WTC11 (cell line): Measurements from ENCODE around the gene CHML. TPM values are rescaled to one million over a fixed set of nuclear protein-coding genes. Genes with fewer than 3 reads are reported as not detected.

Experiments used
- ATAC-seq: fragments of 200-7000 bp; cut with Tn5 transposase; 2 replicates; pipeline ENCODE4 v1.10.0; 2021; ENCODE audit warnings: mild to moderate bottlenecking, moderate library complexity
- CTCF ChIA-PET: fragments of 300-600 bp; sonication (Branson Sonifier 250); formaldehyde crosslinking; loops from one replicate; lab custom pipeline; 2021; ENCODE audit warnings: antibody characterized with exemption; lab: Charles Lee
- POLR2A ChIA-PET: fragments of 350-600 bp; sonication (Branson Sonifier 250); formaldehyde crosslinking; loops from one replicate; lab custom pipeline; 2021; ENCODE audit warnings: antibody characterized with exemption; lab: Charles Lee
- DNase-seq: peaks from one replicate; pipeline ENCODE4 v3.0.0; 2021; ENCODE audit warnings: low spot score
- H3K27ac Mint-ChIP-seq: 2 replicates; pipeline ENCODE4 v1.8.0; 2021; ENCODE audit warnings: mixed read lengths
- H3K27me3 Mint-ChIP-seq: 2 replicates; pipeline ENCODE4 v1.8.0; 2021; ENCODE audit warnings: low read depth, mild to moderate bottlenecking, moderate library complexity, mixed read lengths
- H3K36me3 Mint-ChIP-seq: 2 replicates; pipeline ENCODE4 v1.8.0; 2021; ENCODE audit warnings: mixed read lengths
- H3K4me1 Mint-ChIP-seq: 2 replicates; pipeline ENCODE4 v1.8.0; 2022; ENCODE audit warnings: mixed read lengths
- H3K4me3 Mint-ChIP-seq: 2 replicates; pipeline ENCODE4 v1.8.0; 2021; ENCODE audit warnings: mild to moderate bottlenecking, moderate library complexity, mixed read lengths
- H3K9me3 Mint-ChIP-seq: 2 replicates; pipeline ENCODE4 v1.8.0; 2021; ENCODE audit warnings: mixed read lengths
- ATF1 ChIP-seq: sonication (generic); formaldehyde crosslinking; IDR thresholded peaks from 2 replicates; pipeline ENCODE4 v1.8.1; 2023; ENCODE audit warnings: mild to moderate bottlenecking, moderate library complexity, missing genetic modification reagents
- ELF4 ChIP-seq: sonication (generic); formaldehyde crosslinking; IDR thresholded peaks from 2 replicates; pipeline ENCODE4 v1.8.1; 2022; ENCODE audit warnings: low read depth, mild to moderate bottlenecking, moderate library complexity, missing genetic modification reagents
- EMX1 ChIP-seq: fragments of 250-450 bp; sonication (Bioruptor Pico); IDR thresholded peaks from 2 replicates; pipeline ENCODE4 v1.8.0; 2021; ENCODE audit warnings: mild to moderate bottlenecking
- FOXP1 ChIP-seq: sonication (generic); formaldehyde crosslinking; IDR thresholded peaks from 2 replicates; pipeline ENCODE4 v1.8.0; 2022; ENCODE audit warnings: missing genetic modification reagents, mild to moderate bottlenecking, moderate library complexity, borderline replicate concordance
- GTF2I ChIP-seq: fragments of 250-450 bp; sonication (Bioruptor Pico); conservative IDR thresholded peaks from 2 replicates; pipeline ENCODE4 v1.4.0; 2021; ENCODE audit warnings: mild to moderate bottlenecking
- HMGA2 ChIP-seq: fragments of 250-450 bp; sonication (Bioruptor Pico); IDR thresholded peaks from 2 replicates; pipeline ENCODE4 v1.4.0; 2021; ENCODE audit warnings: mild to moderate bottlenecking, moderate library complexity
- JAZF1 ChIP-seq: fragments of 250-450 bp; sonication (Bioruptor Pico); IDR thresholded peaks from 2 replicates; pipeline ENCODE4 v1.9.0; 2021; ENCODE audit warnings: moderate library complexity, mild to moderate bottlenecking, inconsistent platforms
- KAT7 ChIP-seq: sonication (generic); formaldehyde crosslinking; IDR thresholded peaks from 2 replicates; pipeline ENCODE4 v1.8.1; 2023; ENCODE audit warnings: missing genetic modification reagents, mild to moderate bottlenecking, borderline replicate concordance
- NFATC4 ChIP-seq: fragments of 250-450 bp; sonication (Bioruptor Pico); IDR thresholded peaks from 2 replicates; pipeline ENCODE4 v1.9.0; 2021; ENCODE audit warnings: mild to moderate bottlenecking
- PRRX2 ChIP-seq: fragments of 250-450 bp; sonication (Bioruptor Pico); IDR thresholded peaks from 2 replicates; pipeline ENCODE4 v1.8.0; 2021; ENCODE audit warnings: mild to moderate bottlenecking
- RORB ChIP-seq: fragments of 250-450 bp; sonication (Bioruptor Pico); IDR thresholded peaks from 2 replicates; pipeline ENCODE4 v1.9.0; 2021; ENCODE audit warnings: mild to moderate bottlenecking
- ZBTB21 ChIP-seq: sonication (generic); formaldehyde crosslinking; IDR thresholded peaks from 2 replicates; pipeline ENCODE4 v1.8.1; 2023; ENCODE audit warnings: mild to moderate bottlenecking, missing genetic modification reagents, borderline replicate concordance
- ZNF232 ChIP-seq: sonication (generic); formaldehyde crosslinking; IDR thresholded peaks from 2 replicates; pipeline ENCODE4 v1.8.0; 2022; ENCODE audit warnings: mild to moderate bottlenecking, missing genetic modification reagents
- ZNF263 ChIP-seq: sonication (generic); formaldehyde crosslinking; IDR thresholded peaks from 2 replicates; pipeline ENCODE4 v1.8.1; 2022; ENCODE audit warnings: low read depth, mild to moderate bottlenecking, moderate library complexity, missing genetic modification reagents
- ZNF317 ChIP-seq: sonication (generic); formaldehyde crosslinking; IDR thresholded peaks from 2 replicates; pipeline ENCODE4 v1.8.1; 2023; ENCODE audit warnings: low read depth, mild to moderate bottlenecking, moderate library complexity, missing genetic modification reagents, borderline replicate concordance
- ZNF423 ChIP-seq: fragments of 250-450 bp; sonication (Bioruptor Pico); IDR thresholded peaks from 2 replicates; pipeline ENCODE4 v2.1.2; 2022; ENCODE audit warnings: mild to moderate bottlenecking, moderate library complexity
- total RNA-seq: library from RNA; stranded (reverse); gene quantifications from 3 replicates; pipeline ENCODE4 v1.2.3, GENCODE V29; 2021
- TF ChIP-seq, protein P1 (sequence below): sonication (generic); formaldehyde crosslinking; IDR thresholded peaks from 2 replicates; pipeline ENCODE4 v1.8.0; 2022; ENCODE audit warnings: mild to moderate bottlenecking, missing genetic modification reagents
- TF ChIP-seq, protein P2 (sequence below): sonication (generic); formaldehyde crosslinking; IDR thresholded peaks from 2 replicates; pipeline ENCODE4 v1.8.0; 2023; ENCODE audit warnings: missing genetic modification reagents, mild to moderate bottlenecking, borderline replicate concordance
- TF ChIP-seq, protein P3 (sequence below): fragments of 250-450 bp; sonication (Bioruptor Pico); IDR thresholded peaks from 2 replicates; pipeline ENCODE4 v1.9.0; 2021; ENCODE audit warnings: moderate library complexity, mild to moderate bottlenecking, inconsistent platforms, borderline replicate concordance
- TF ChIP-seq, protein P4 (sequence below): fragments of 250-450 bp; sonication (Bioruptor Pico); conservative IDR thresholded peaks from 2 replicates; pipeline ENCODE4 v1.9.0; 2021; ENCODE audit warnings: mild to moderate bottlenecking
- TF ChIP-seq, protein P5 (sequence below): sonication (generic); formaldehyde crosslinking; IDR thresholded peaks from 2 replicates; pipeline ENCODE4 v1.8.0; 2022; ENCODE audit warnings: mild to moderate bottlenecking, missing genetic modification reagents
- TF ChIP-seq, protein P6 (sequence below): sonication (generic); formaldehyde crosslinking; IDR thresholded peaks from 2 replicates; pipeline ENCODE4 v1.8.1; 2023; ENCODE audit warnings: mild to moderate bottlenecking, missing genetic modification reagents, borderline replicate concordance

Gene CHML
- total RNA-seq, 1 experiment from 2014 or later, result 53.5 TPM

DNA sequence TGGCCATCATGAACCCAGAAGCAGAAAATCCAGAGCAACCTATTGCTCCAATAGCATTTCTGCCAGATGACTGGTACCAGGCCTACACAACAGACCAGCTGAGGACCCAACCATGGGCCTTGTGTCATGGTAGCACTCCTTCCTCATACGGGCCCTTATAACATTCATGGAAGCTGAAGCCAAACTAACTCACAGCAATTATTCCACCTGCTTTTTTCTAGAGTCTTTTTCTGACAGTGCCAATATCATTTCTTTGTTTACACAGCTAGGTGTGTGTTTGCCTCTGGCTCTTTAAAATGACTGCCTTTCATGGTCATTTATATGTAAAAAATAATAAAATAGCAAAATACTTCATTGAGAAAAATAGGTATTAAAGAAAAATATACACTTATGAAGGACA is 8.0 kb upstream of the CHML start (continued):
- TF ChIP-seq, protein P1, sequence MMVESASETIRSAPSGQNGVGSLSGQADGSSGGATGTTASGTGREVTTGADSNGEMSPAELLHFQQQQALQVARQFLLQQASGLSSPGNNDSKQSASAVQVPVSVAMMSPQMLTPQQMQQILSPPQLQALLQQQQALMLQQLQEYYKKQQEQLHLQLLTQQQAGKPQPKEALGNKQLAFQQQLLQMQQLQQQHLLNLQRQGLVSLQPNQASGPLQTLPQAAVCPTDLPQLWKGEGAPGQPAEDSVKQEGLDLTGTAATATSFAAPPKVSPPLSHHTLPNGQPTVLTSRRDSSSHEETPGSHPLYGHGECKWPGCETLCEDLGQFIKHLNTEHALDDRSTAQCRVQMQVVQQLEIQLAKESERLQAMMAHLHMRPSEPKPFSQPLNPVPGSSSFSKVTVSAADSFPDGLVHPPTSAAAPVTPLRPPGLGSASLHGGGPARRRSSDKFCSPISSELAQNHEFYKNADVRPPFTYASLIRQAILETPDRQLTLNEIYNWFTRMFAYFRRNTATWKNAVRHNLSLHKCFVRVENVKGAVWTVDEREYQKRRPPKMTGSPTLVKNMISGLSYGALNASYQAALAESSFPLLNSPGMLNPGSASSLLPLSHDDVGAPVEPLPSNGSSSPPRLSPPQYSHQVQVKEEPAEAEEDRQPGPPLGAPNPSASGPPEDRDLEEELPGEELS (CRISPR knock-in tag), result no peak
- TF ChIP-seq ZNF423 (CRISPR knock-in tag) (no peak), ZNF317 (no peak), ELF4 (CRISPR knock-in tag) (no peak), NFATC4 (CRISPR knock-in tag) (no peak)
- TF ChIP-seq, protein P2, sequence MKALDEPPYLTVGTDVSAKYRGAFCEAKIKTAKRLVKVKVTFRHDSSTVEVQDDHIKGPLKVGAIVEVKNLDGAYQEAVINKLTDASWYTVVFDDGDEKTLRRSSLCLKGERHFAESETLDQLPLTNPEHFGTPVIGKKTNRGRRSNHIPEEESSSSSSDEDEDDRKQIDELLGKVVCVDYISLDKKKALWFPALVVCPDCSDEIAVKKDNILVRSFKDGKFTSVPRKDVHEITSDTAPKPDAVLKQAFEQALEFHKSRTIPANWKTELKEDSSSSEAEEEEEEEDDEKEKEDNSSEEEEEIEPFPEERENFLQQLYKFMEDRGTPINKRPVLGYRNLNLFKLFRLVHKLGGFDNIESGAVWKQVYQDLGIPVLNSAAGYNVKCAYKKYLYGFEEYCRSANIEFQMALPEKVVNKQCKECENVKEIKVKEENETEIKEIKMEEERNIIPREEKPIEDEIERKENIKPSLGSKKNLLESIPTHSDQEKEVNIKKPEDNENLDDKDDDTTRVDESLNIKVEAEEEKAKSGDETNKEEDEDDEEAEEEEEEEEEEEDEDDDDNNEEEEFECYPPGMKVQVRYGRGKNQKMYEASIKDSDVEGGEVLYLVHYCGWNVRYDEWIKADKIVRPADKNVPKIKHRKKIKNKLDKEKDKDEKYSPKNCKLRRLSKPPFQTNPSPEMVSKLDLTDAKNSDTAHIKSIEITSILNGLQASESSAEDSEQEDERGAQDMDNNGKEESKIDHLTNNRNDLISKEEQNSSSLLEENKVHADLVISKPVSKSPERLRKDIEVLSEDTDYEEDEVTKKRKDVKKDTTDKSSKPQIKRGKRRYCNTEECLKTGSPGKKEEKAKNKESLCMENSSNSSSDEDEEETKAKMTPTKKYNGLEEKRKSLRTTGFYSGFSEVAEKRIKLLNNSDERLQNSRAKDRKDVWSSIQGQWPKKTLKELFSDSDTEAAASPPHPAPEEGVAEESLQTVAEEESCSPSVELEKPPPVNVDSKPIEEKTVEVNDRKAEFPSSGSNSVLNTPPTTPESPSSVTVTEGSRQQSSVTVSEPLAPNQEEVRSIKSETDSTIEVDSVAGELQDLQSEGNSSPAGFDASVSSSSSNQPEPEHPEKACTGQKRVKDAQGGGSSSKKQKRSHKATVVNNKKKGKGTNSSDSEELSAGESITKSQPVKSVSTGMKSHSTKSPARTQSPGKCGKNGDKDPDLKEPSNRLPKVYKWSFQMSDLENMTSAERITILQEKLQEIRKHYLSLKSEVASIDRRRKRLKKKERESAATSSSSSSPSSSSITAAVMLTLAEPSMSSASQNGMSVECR (CRISPR knock-in tag), result no peak

DNA sequence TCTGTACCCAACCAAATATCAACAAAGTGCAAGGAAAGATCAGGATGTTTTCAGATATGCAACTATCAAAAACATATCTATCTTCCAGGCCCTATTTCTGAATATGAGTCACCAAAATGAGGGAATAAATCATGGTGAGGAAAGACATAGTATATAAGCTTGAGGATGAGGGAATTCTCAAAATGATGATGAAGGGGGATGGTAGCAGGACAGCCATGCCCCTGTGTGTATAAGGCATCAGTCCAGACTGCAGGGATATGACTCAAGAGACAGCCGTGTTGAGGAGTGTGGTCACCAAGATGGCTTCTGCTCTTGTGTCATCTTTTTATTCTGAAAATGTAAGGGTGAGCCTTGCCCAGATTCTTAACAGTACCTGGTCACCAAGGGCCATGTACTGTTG is 7.5 kb upstream of the CHML start:
- no peak overlapping the region for H3K27ac Mint-ChIP-seq
- no peaks in the 10 kb centered on the region for H3K27me3 Mint-ChIP-seq
- peaks cover 5% of the 10 kb centered on the region for H3K9me3 Mint-ChIP-seq
- no peak for ATAC-seq
- no peak for DNase-seq
- TF ChIP-seq HMGA2 (CRISPR knock-in tag) (no peak), PRRX2 (CRISPR knock-in tag) (no peak), ZNF232 (no peak), RORB (no peak), JAZF1 (no peak), ZBTB21 (no peak), KAT7 (CRISPR knock-in tag) (no peak), EMX1 (CRISPR knock-in tag) (no peak), ZNF263 (CRISPR knock-in tag) (no peak), GTF2I (CRISPR knock-in tag) (no peak), FOXP1 (CRISPR knock-in tag) (no peak), ATF1 (CRISPR knock-in tag) (no peak)
- TF ChIP-seq, protein P3, sequence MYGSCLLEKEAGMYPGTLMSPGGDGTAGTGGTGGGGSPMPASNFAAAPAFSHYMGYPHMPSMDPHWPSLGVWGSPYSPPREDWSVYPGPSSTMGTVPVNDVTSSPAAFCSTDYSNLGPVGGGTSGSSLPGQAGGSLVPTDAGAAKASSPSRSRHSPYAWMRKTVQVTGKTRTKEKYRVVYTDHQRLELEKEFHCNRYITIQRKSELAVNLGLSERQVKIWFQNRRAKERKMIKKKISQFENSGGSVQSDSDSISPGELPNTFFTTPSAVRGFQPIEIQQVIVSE (CRISPR knock-in tag), result no peak
- TF ChIP-seq, protein P4, sequence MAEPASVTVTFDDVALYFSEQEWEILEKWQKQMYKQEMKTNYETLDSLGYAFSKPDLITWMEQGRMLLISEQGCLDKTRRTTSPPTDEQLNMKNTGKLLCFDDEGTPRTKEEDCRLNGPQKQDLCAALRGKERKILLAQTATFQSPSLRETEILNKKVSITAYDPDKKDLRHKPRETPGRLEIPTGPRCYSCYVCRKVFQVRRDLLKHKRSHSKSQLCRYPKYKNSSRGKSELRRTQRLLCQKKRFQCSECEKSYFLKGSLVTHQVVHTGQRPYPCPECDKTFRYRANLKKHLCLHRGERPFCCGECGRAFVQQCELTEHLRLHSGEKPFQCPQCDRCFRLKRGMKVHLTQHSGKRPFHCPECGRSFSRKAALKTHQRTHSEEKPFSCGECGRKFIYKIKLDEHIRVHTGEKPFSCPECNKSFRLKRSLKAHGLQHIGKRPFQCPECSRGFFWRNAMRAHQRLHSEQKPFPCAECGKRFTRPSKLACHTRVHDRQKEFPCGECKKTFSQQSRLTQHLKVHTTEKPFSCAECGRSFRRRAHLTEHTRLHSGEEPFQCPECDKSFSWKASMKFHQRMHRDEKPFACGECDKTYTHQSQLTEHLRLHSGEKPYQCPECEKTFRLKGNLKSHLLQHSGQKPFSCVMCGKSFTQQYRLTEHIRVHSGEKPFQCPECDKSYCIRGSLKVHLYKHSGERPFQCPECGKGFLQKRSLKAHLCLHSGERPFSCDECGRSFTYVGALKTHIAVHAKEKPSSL (CRISPR knock-in tag), result no peak
- TF ChIP-seq, protein P5, sequence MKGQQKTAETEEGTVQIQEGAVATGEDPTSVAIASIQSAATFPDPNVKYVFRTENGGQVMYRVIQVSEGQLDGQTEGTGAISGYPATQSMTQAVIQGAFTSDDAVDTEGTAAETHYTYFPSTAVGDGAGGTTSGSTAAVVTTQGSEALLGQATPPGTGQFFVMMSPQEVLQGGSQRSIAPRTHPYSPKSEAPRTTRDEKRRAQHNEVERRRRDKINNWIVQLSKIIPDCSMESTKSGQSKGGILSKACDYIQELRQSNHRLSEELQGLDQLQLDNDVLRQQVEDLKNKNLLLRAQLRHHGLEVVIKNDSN (CRISPR knock-in tag), result no peak
- TF ChIP-seq, protein P6, sequence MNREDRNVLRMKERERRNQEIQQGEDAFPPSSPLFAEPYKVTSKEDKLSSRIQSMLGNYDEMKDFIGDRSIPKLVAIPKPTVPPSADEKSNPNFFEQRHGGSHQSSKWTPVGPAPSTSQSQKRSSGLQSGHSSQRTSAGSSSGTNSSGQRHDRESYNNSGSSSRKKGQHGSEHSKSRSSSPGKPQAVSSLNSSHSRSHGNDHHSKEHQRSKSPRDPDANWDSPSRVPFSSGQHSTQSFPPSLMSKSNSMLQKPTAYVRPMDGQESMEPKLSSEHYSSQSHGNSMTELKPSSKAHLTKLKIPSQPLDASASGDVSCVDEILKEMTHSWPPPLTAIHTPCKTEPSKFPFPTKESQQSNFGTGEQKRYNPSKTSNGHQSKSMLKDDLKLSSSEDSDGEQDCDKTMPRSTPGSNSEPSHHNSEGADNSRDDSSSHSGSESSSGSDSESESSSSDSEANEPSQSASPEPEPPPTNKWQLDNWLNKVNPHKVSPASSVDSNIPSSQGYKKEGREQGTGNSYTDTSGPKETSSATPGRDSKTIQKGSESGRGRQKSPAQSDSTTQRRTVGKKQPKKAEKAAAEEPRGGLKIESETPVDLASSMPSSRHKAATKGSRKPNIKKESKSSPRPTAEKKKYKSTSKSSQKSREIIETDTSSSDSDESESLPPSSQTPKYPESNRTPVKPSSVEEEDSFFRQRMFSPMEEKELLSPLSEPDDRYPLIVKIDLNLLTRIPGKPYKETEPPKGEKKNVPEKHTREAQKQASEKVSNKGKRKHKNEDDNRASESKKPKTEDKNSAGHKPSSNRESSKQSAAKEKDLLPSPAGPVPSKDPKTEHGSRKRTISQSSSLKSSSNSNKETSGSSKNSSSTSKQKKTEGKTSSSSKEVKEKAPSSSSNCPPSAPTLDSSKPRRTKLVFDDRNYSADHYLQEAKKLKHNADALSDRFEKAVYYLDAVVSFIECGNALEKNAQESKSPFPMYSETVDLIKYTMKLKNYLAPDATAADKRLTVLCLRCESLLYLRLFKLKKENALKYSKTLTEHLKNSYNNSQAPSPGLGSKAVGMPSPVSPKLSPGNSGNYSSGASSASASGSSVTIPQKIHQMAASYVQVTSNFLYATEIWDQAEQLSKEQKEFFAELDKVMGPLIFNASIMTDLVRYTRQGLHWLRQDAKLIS, result no peak
- TF ChIP-seq, all 79 proteins: peak for 0
- peaks cover 19% of the 10 kb centered on the region for H3K4me1 Mint-ChIP-seq
- no peak overlapping the region for H3K4me3 Mint-ChIP-seq
- CTCF ChIA-PET, result no interaction called here
- peaks cover 3% of the 10 kb centered on the region for H3K36me3 Mint-ChIP-seq
- POLR2A ChIA-PET, result no interaction called here
